Spleen (tissue), 11 donors: ENCODE measurements around the gene HOXD10. TPM values are rescaled to one million over a fixed set of nuclear protein-coding genes. Genes with fewer than 3 reads are reported as not detected.
A peak's percentile ranks its signal among the peaks of the same experiment; 100 is the strongest.

Experiments
- DNase-seq: peaks from one replicate; pipeline ENCODE4 v3.0.0-alpha.2; 2020
- H3K27ac ChIP-seq, 8 donors: fragments of 200-600 bp; sonication (generic) in 7 of 8; 1 replicate in 4 of 8; 2 replicates in 4 of 8; pipeline versions ENCODE4 v1.5.0 to v1.8.0; 2016 to 2021; ENCODE audit warnings: inconsistent platforms in 4 of 8, mild to moderate bottlenecking in 4 of 8, moderate library complexity in 1 of 8
- H3K27me3 ChIP-seq, 7 donors: fragments of 200-600 bp; sonication (generic) in 6 of 7; replicated peaks in 1 of 7; 1 replicate in 4 of 7; 2 replicates in 3 of 7; pipeline versions ENCODE4 v1.5.0 to v1.8.0; 2016 to 2021; ENCODE audit warnings: inconsistent platforms in 3 of 7, mild to moderate bottlenecking in 1 of 7
- H3K36me3 ChIP-seq, 6 donors: fragments of 200-600 bp; sonication (generic) in 5 of 6; 1 replicate in 4 of 6; 2 replicates in 2 of 6; pipeline versions ENCODE4 v1.5.0 to v1.8.0; 2016 to 2021; ENCODE audit warnings: inconsistent platforms in 2 of 6
- H3K4me1 ChIP-seq, 6 donors: fragments of 200-600 bp; sonication (generic) in 5 of 6; 1 replicate in 3 of 6; 2 replicates in 3 of 6; pipeline versions ENCODE4 v1.5.0 to v1.8.0; 2016 to 2021; ENCODE audit warnings: inconsistent platforms in 3 of 6
- H3K4me3 ChIP-seq, 8 donors: fragments of 200-600 bp; sonication (generic) in 7 of 8; 1 replicate in 4 of 8; 2 replicates in 4 of 8; pipeline versions ENCODE4 v1.5.0 to v1.8.0; 2016 to 2021; ENCODE audit warnings: inconsistent platforms in 4 of 8, mild to moderate bottlenecking in 4 of 8, moderate library complexity in 2 of 8
- H3K9me3 ChIP-seq, 8 donors: fragments of 200-600 bp; sonication (generic) in 7 of 8; 1 replicate in 4 of 8; 2 replicates in 4 of 8; pipeline versions ENCODE4 v1.5.0 to v1.8.0; 2016 to 2021; ENCODE audit warnings: inconsistent platforms in 4 of 8
- POLR2A ChIP-seq, 3 donors: fragments of 450-650 bp; IDR thresholded peaks; one replicate each; pipeline ENCODE4 v1.5.1; 2017; ENCODE audit warnings: antibody characterized with exemption in 3 of 3, mild to moderate bottlenecking in 1 of 3
- POLR2AphosphoS5 ChIP-seq, 3 donors: sonication (generic); formaldehyde crosslinking; IDR thresholded peaks; one replicate each; pipeline ENCODE4 v1.5.1; 2017; ENCODE audit warnings: antibody characterized with exemption in 3 of 3
- WGBS, 5 donors: extraction: QIAGEN DNeasy Blood & Tissue Kit in 3 of 5; methylation state at CpG; one replicate each; pipeline versions ENCODE4 v1.1.5 to v1.1.7; 2013 to 2018; 5-methylcytosine and 5-hydroxymethylcytosine counted together
- intact Hi-C: fragments of 100-400 bp; cut with DNase I; formaldehyde crosslinking; loops from one replicate; pipeline ENCODE4 v1.15.0; 2023; ENCODE audit warnings: low total_unique reads
- polyA plus RNA-seq, 3 donors: library from polyadenylated mRNA; stranded (reverse); fragments of 200-250 nt; gene quantifications; one replicate each; pipeline ENCODE4 v1.2.1, GENCODE V29; 2013
- total RNA-seq, 7 donors: library from RNA; depleted of rRNA in 3 of 7; stranded (reverse); fragments of >200 nt in 3 of 7; fragmentation: NEBNext Ultra II Directional in 4 of 7; extraction: Animal tissue kit (Norgen Biotek cat#: 25700) in 4 of 7; gene quantifications; one replicate each; pipeline versions ENCODE4 v1.1.0 to v1.2.1, GENCODE V29; 2016 to 2021
- TF ChIP-seq, protein P1 (sequence below), 11 experiments: fragments of 200-600 bp in 7 of 11; fragments of 450-650 bp in 4 of 11; sonication (generic) in 4 of 11; IDR thresholded peaks in 8 of 11; conservative IDR thresholded peaks in 3 of 11; 1 replicate in 7 of 11; 2 replicates in 4 of 11; pipeline versions ENCODE4 v1.4.0 to v1.8.0; 2016 to 2021; ENCODE audit warnings: antibody characterized with exemption in 11 of 11, inconsistent platforms in 4 of 11, mild to moderate bottlenecking in 1 of 11
- donor health status: healthy with polysubstance abuse.
- donor health status: DM: no; HTN: no; CAD: no; lungs with moderate emphysema.
- donor health status: DM: no; HTN: no; CAD: no.
- donor health status: Bipolar disorder and iron deficiency.
- donor health status: healthy.
- donor health status: DM: no; HTN: no; CAD: no.
- donor health status: DM: yes; HTN: yes; CAD: no.

Gene HOXD10
- total and polyA plus RNA-seq, 10 donors: 0.06 TPM; not detected in 9

DNA sequence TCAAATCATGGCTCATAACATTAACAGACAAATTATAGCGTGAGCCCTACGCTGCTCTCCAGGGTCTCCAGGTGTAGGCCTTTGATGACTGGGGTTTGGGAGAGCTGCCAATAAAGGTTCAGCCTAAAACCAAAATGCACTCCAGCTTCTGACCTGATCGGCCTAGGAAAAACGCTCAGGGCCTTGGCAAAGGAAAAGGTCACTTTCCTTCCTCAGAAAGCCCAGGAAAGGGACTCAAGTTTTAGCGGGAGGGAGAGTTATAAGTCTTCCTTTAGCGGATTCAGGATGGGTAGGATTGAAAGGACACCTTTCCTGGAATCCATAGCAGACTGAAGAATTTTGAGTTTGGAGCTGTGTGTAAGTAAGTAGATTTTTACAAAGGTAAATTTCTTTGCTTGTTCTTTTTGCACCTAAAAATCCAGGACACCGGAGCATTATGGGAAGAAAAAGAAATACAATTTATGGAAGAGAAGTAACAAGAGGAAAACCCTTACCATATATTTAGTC lies 41.6 kb upstream of the HOXD10 start:
- TF ChIP-seq, protein P1, sequence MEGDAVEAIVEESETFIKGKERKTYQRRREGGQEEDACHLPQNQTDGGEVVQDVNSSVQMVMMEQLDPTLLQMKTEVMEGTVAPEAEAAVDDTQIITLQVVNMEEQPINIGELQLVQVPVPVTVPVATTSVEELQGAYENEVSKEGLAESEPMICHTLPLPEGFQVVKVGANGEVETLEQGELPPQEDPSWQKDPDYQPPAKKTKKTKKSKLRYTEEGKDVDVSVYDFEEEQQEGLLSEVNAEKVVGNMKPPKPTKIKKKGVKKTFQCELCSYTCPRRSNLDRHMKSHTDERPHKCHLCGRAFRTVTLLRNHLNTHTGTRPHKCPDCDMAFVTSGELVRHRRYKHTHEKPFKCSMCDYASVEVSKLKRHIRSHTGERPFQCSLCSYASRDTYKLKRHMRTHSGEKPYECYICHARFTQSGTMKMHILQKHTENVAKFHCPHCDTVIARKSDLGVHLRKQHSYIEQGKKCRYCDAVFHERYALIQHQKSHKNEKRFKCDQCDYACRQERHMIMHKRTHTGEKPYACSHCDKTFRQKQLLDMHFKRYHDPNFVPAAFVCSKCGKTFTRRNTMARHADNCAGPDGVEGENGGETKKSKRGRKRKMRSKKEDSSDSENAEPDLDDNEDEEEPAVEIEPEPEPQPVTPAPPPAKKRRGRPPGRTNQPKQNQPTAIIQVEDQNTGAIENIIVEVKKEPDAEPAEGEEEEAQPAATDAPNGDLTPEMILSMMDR (IDR thresholded peaks at IDR 0.05 in 8 of 11, conservative IDR thresholded peaks at IDR 0.05 in 3 of 11): no peak
- no peak for TF ChIP-seq POLR2A (IDR thresholded peaks at IDR 0.05)
- no peak for TF ChIP-seq POLR2AphosphoS5 (IDR thresholded peaks at IDR 0.05)
- no peak overlapping the region for H3K27ac ChIP-seq
- intact Hi-C loops: no loop called here
- peaks cover 0 to 14% (median 0%) of the 10 kb centered on the region in 8 donors for H3K9me3 ChIP-seq
- 12 to 22% (median 20%) methylated on average over 7 of the region's 7 CpGs for WGBS, 5 donors
- H3K4me3 ChIP-seq: no peak overlapping the region
- DNase-seq: no peak
- H3K4me1 ChIP-seq: peaks cover 0 to 21% (median 13%) of the 10 kb centered on the region in 6 donors
- H3K36me3 ChIP-seq: no peaks in the 10 kb centered on the region
- peaks cover 14 to 100% (median 100%) of the 10 kb centered on the region in 7 donors for H3K27me3 ChIP-seq

- Histone ChIP-seq H3K4me3 (no peak overlapping the region), H3K36me3 (no peaks in the 10 kb centered on the region), H3K27me3 (peaks cover 15 to 100% (median 99%) of the 10 kb centered on the region in 7 donors), H3K9me3 (peaks cover 0 to 19% (median under 1%) of the 10 kb centered on the region in 8 donors), H3K27ac (no peak overlapping the region), H3K4me1 (peaks cover 0 to 23% (median 15%) of the 10 kb centered on the region in 6 donors)
- 8 to 16% (median 11%) methylated on average over 15 of the region's 15 CpGs for WGBS, 5 donors
- no peak for TF ChIP-seq POLR2A (IDR thresholded peaks at IDR 0.05)
- TF ChIP-seq, protein P1 (IDR thresholded peaks at IDR 0.05 in 8 of 11, conservative IDR thresholded peaks at IDR 0.05 in 3 of 11): peak in 1 of 11 experiments; percentile 3
- intact Hi-C loops: no loop called here
- no peak for DNase-seq
These were observed 41.1 kb upstream of the HOXD10 start for GRCh38 chr2:176075481-176075880.

DNA sequence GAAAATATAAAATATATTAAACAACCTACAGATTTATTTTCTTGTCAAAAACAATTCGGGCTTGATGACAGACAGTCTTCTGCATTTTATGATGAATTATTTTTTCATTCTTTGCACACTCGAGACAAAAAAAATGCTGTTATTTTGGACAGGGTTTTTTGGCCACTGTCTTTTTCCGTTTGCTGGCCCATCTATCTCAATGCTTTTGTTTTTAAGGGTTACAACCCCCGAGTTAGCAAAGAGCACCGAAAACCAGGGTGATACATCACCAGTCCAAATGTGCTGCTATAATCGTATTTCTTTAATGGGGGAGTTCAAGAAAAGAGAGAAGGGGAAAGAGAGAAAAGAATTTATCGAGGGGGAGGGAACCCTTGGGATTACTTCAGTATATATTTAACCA lies 40.5 kb upstream of the HOXD10 start:
- intact Hi-C loops: no loop called here
- H3K9me3 ChIP-seq: peaks cover 0 to 25% (median 3%) of the 10 kb centered on the region in 8 donors
- H3K4me3 ChIP-seq: no peak overlapping the region
- no peaks in the 10 kb centered on the region for H3K36me3 ChIP-seq
- peaks cover 19 to 100% (median 99%) of the 10 kb centered on the region in 7 donors for H3K27me3 ChIP-seq
- no peak overlapping the region for H3K27ac ChIP-seq
- DNase-seq: no peak
- TF ChIP-seq POLR2A (IDR thresholded peaks at IDR 0.05): no peak
- TF ChIP-seq, protein P1 (IDR thresholded peaks at IDR 0.05 in 8 of 11, conservative IDR thresholded peaks at IDR 0.05 in 3 of 11): no peak
- TF ChIP-seq POLR2AphosphoS5 (IDR thresholded peaks at IDR 0.05): no peak
- peaks cover 0 to 29% (median 19%) of the 10 kb centered on the region in 6 donors for H3K4me1 ChIP-seq
- WGBS, 5 donors: 15 to 24% (median 21%) methylated on average over 7 of the region's 7 CpGs

DNA sequence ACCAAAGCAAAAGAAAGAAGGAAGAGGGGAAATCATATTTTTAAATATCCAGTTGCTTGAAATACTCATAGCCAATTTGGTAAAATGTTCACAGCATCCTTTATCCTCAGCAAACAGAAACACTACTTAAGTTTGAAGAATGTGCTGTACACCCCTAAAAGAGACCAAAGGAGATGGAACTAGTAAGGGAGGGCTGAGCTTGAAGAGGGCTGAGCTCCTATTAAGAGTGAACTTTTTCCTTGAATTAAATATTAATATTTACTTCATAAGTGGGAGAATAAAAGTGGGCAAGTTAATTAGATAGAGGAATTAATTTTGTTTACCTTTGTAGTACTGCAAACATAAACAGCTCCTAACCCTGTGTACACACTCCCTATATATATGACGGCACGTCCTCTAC lies 39.8 kb upstream of the HOXD10 start:
- Histone ChIP-seq H3K4me1 (peaks cover 0 to 27% (median 17%) of the 10 kb centered on the region in 6 donors), H3K27ac (no peak overlapping the region), H3K9me3 (peaks cover 0 to 32% (median 4%) of the 10 kb centered on the region in 8 donors), H3K27me3 (peaks cover 20 to 100% (median 99%) of the 10 kb centered on the region in 7 donors), H3K4me3 (no peak overlapping the region), H3K36me3 (no peaks in the 10 kb centered on the region)
- 17 to 33% (median 27%) methylated on average over 2 of the region's 2 CpGs for WGBS, 5 donors
- DNase-seq: no peak
- TF ChIP-seq POLR2AphosphoS5 (IDR thresholded peaks at IDR 0.05) (no peak), POLR2A (IDR thresholded peaks at IDR 0.05) (no peak)
- TF ChIP-seq, protein P1 (IDR thresholded peaks at IDR 0.05 in 8 of 11, conservative IDR thresholded peaks at IDR 0.05 in 3 of 11): no peak
- intact Hi-C loops: no loop called here
